Measurements from ENCODE around the gene CPTP. TPM values are rescaled to one million over a fixed set of nuclear protein-coding genes. Genes with fewer than 3 reads are reported as not detected.

CPTP gene
- total and polyA plus RNA-seq, 2 of the 13 experiments (the other 11 are each of a cell fraction or from before 2014, with no cell fraction given) = 5.5 to 9.3 TPM

- no peak for TF ChIP-seq PRDM15 (CRISPR knock-in tag; IDR thresholded peaks at IDR 0.05)
- no peak for TF ChIP-seq ZNF816 (CRISPR knock-in tag; IDR thresholded peaks at IDR 0.05; ENCODE audit: borderline replicate concordance)
- no peak for TF ChIP-seq CENPBD1 (CRISPR knock-in tag; IDR thresholded peaks at IDR 0.05; ENCODE audit: borderline replicate concordance, low read depth)
- no peak for TF ChIP-seq ZNF691 (CRISPR knock-in tag; IDR thresholded peaks at IDR 0.05; ENCODE audit: borderline replicate concordance, low read depth)
- peak; percentile 86 for TF ChIP-seq AGO2 (optimal IDR thresholded peaks at IDR 0.05; ENCODE audit: low read depth, low read length)
- no peak for TF ChIP-seq ZNF10 (CRISPR knock-in tag; IDR thresholded peaks at IDR 0.05; ENCODE audit: borderline replicate concordance, low read depth)
- 0 out of 2 replicates have a peak, but pooled peaks have one; percentile 10 for TF ChIP-seq MAX (IDR thresholded peaks at IDR 0.05)
- 0 out of 2 replicates have a peak, but pooled peaks have one; percentile 13 for TF ChIP-seq THAP9 (CRISPR knock-in tag; IDR thresholded peaks at IDR 0.05; ENCODE audit: borderline replicate concordance)
- TF ChIP-seq PCBP1 (IDR thresholded peaks at IDR 0.05; ENCODE audit: borderline replicate concordance, low read depth, low read length) = 0 out of 2 replicates have a peak, but pooled peaks have one; percentile 13
- no peak for TF ChIP-seq ZNF770 (CRISPR knock-in tag; IDR thresholded peaks at IDR 0.05)
- no peak for TF ChIP-seq NFE2 (CRISPR knock-in tag; IDR thresholded peaks at IDR 0.05)
- no peak for TF ChIP-seq FIP1L1 (IDR thresholded peaks at IDR 0.05; ENCODE audit: borderline replicate concordance, insufficient read depth, low read depth, low read length)
- 0 out of 2 replicates have a peak, but pooled peaks have one; percentile 1 for TF ChIP-seq POLR2G (IDR thresholded peaks at IDR 0.05; ENCODE audit: low read depth, low read length)
- TF ChIP-seq KLF13 (CRISPR knock-in tag; IDR thresholded peaks at IDR 0.05) = 0 out of 2 replicates have a peak, but pooled peaks have one; percentile 22
- peak; percentile 68 for TF ChIP-seq RBFOX2 (IDR thresholded peaks at IDR 0.05; ENCODE audit: low read depth, low read length)
- no peak for TF ChIP-seq MYNN (CRISPR knock-in tag; IDR thresholded peaks at IDR 0.05; ENCODE audit: low read depth)
Measured at GRCh38 chr1:1351511-1352427, 27.2 kb downstream of the CPTP start (continued).
